Astrocyte of the spinal cord (primary cell): ENCODE measurements around the gene ALG12.

Source experiments
- DNase-seq: peaks from one replicate; pipeline ENCODE4 v3.0.0; 2011; ENCODE audit warnings: low read depth, low spot score
- H3K4me3 ChIP-seq: 2 replicates; pipeline ENCODE4 v1.5.1; 2011; ENCODE audit warnings: low read depth, mild to moderate bottlenecking, low read length, moderate library complexity
- in situ Hi-C: cut with HindIII; loops from 2 replicates; pipeline ENCODE4 v1.10.0; 2017; ENCODE audit warnings: low sequenced_read_pairs
- TF ChIP-seq, protein P1 (sequence below): IDR thresholded peaks from 2 replicates; pipeline ENCODE4 v1.5.1; 2012; ENCODE audit warnings: low read depth, mild to moderate bottlenecking, low read length, inconsistent platforms

ALG12 gene

DNA sequence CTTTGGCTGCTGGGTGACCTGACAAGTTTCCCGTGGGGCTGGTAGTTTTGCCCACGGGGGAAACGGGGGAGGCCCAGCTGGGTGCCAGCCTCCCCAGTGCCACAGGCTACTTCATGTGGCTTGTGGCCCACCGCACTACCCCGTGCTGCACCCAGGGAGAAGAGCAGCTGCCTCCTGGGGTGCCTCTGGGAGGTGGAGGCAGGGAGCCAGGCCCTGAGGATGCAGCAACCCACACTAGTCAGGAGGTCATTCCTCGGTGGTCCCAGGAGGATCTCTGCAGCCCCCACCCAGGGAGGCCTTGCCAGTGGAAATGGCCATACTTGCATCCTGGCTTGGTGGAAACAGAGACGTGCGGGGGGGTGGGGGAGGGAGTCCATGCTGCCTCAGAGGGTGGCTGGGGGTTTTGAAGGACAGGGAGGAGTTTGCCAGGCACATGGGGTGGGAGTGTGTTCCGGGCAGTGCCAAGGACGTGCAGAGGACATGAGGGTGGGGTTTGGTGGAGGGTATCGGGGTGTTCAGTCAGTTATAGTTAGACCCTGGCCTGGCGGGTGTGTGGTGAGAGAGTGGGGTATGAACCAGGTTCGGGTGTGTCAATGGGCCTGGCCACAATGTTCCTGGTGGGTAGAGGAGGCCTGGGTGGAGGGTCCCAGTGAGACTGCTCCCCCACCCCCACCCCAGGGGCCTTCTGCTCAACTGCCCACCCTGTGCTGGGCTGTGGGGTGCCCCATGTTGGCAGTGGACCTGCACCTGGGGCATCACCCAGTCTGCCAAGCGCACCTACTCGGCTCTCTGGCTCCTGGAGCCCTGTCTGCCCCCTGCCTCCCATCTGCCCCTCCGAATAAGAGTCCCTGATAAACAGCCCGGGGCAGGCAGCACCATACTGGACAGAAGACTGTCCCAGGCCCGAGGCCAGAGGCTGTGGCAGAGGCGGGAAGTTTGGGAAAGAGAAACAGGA, 46.2 kb upstream of the ALG12 start:
- H3K4me3 ChIP-seq: no peak overlapping the region
- DNase-seq: no peak
- in situ Hi-C loops: no loop called here
- TF ChIP-seq, protein P1, sequence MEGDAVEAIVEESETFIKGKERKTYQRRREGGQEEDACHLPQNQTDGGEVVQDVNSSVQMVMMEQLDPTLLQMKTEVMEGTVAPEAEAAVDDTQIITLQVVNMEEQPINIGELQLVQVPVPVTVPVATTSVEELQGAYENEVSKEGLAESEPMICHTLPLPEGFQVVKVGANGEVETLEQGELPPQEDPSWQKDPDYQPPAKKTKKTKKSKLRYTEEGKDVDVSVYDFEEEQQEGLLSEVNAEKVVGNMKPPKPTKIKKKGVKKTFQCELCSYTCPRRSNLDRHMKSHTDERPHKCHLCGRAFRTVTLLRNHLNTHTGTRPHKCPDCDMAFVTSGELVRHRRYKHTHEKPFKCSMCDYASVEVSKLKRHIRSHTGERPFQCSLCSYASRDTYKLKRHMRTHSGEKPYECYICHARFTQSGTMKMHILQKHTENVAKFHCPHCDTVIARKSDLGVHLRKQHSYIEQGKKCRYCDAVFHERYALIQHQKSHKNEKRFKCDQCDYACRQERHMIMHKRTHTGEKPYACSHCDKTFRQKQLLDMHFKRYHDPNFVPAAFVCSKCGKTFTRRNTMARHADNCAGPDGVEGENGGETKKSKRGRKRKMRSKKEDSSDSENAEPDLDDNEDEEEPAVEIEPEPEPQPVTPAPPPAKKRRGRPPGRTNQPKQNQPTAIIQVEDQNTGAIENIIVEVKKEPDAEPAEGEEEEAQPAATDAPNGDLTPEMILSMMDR: no peak

GRCh38 chr22:49963647-49964026, 45.4 kb upstream of the ALG12 start:
- no peak overlapping the region for H3K4me3 ChIP-seq
- DNase-seq: no peak
- TF ChIP-seq, protein P1: no peak
- in situ Hi-C loops: no loop called here

DNA sequence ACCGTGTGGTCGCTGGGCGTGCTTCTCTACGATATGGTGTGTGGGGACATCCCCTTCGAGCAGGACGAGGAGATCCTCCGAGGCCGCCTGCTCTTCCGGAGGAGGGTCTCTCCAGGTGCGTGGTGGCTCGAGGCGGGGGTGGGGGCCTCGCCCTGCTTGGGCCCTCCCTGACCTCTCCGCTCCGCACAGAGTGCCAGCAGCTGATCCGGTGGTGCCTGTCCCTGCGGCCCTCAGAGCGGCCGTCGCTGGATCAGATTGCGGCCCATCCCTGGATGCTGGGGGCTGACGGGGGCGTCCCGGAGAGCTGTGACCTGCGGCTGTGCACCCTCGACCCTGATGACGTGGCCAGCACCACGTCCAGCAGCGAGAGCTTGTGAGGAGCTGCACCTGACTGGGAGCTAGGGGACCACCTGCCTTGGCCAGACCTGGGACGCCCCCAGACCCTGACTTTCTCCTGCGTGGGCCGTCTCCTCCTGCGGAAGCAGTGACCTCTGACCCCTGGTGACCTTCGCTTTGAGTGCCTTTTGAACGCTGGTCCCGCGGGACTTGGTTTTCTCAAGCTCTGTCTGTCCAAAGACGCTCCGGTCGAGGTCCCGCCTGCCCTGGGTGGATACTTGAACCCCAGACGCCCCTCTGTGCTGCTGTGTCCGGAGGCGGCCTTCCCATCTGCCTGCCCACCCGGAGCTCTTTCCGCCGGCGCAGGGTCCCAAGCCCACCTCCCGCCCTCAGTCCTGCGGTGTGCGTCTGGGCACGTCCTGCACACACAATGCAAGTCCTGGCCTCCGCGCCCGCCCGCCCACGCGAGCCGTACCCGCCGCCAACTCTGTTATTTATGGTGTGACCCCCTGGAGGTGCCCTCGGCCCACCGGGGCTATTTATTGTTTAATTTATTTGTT, 44.8 kb upstream of the ALG12 start:
- TF ChIP-seq, protein P1: no peak
- in situ Hi-C loops: no loop called here
- H3K4me3 ChIP-seq: peak overlapping the region; percentile 63
- DNase-seq: no peak

- TF ChIP-seq, protein P1: no peak
- peak overlapping the region; percentile 63 for H3K4me3 ChIP-seq
- DNase-seq: peak; percentile 96
- in situ Hi-C loops: no loop called here
Observed at GRCh38 chr22:49962012-49962750, 43.9 kb upstream of the ALG12 start.

- in situ Hi-C loops: no loop called here
- TF ChIP-seq, protein P1: no peak
- H3K4me3 ChIP-seq: peak overlapping the region; percentile 63
- peak; percentile 42 for DNase-seq
Observed at GRCh38 chr22:49961601-49962011, 43.4 kb upstream of the ALG12 start.

DNA sequence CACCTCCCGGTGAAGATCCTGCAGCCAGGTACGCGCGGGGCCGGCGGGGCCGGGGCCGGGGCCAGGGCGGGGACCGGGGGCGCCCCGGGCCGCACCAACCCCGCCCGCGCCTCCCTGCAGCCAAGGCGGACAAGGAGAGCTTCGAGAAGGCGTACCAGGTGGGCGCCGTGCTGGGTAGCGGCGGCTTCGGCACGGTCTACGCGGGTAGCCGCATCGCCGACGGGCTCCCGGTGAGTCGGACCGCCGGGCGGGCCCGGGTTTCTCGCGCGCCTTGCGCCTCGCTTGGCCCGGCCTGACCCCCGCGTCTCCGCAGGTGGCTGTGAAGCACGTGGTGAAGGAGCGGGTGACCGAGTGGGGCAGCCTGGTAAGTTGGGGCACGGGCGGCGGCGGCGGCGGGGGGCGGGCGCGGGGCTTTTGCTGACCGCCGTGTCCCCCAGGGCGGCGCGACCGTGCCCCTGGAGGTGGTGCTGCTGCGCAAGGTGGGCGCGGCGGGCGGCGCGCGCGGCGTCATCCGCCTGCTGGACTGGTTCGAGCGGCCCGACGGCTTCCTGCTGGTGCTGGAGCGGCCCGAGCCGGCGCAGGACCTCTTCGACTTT, 42.9 kb upstream of the ALG12 start:
- in situ Hi-C loops: no loop called here
- peak; percentile 25 for DNase-seq
- peak overlapping the region; percentile 63 for H3K4me3 ChIP-seq
- TF ChIP-seq, protein P1: no peak
